ENCODE measurements around the gene SDE2.

- TF ChIP-seq CTCF (IDR thresholded peaks at IDR 0.05) (no peak), POLR2AphosphoS5 (IDR thresholded peaks at IDR 0.05) (no peak), POLR2A (IDR thresholded peaks at IDR 0.05) (no peak)
These were observed 57.3 kb downstream of the SDE2 start for GRCh38 chr1:225941942-225942222.

All from transverse colon (tissue), 4 donors.